Measurements from ENCODE around the gene PET117.
"Not testable (repeated sequence)": the region's sequence is repeated elsewhere in the genome, so short reads cannot be mapped to it uniquely, and the experiment has no call there.

Gene PET117

GRCh38 chr20:18164356-18164755 lies 26.7 kb downstream of the PET117 start:
- no peak for DNase-seq (ENCODE audit: low read depth in 3 of 3)

- no peak for DNase-seq (ENCODE audit: low read depth in 3 of 3)
Observed at GRCh38 chr20:18165553-18165952, 27.9 kb downstream of the PET117 start.

GRCh38 chr20:18166241-18166881 lies 28.7 kb downstream of the PET117 start:
- no peak for DNase-seq (ENCODE audit: low read depth in 3 of 3)

- no peak for DNase-seq (ENCODE audit: low read depth in 3 of 3)
Observed at GRCh38 chr20:18166950-18167349, 29.3 kb downstream of the PET117 start.

- no peak for DNase-seq (ENCODE audit: low read depth in 3 of 3)
Observed at GRCh38 chr20:18172379-18172778, 34.7 kb downstream of the PET117 start.

- no peak for DNase-seq (ENCODE audit: low read depth in 3 of 3)
Observed at GRCh38 chr20:18174906-18175683, 37.4 kb downstream of the PET117 start.

- no peak for DNase-seq (ENCODE audit: low read depth in 3 of 3)
Observed at GRCh38 chr20:18176318-18176785, 38.7 kb downstream of the PET117 start.

- DNase-seq (ENCODE audit: low read depth in 3 of 3), result not testable (repeated sequence)
Observed at GRCh38 chr20:18180366-18180765, 42.7 kb downstream of the PET117 start.

- DNase-seq (ENCODE audit: low read depth in 3 of 3), result no peak
Observed at GRCh38 chr20:18180815-18181214, 43.2 kb downstream of the PET117 start.

- DNase-seq (ENCODE audit: low read depth in 3 of 3), result no peak
Observed at GRCh38 chr20:18187020-18187419, 49.4 kb downstream of the PET117 start.

GRCh38 chr20:18188434-18188833 lies 50.8 kb downstream of the PET117 start:
- no peak for DNase-seq (ENCODE audit: low read depth in 3 of 3)

GRCh38 chr20:18190338-18191233 lies 52.9 kb downstream of the PET117 start:
- no peak for DNase-seq (ENCODE audit: low read depth in 3 of 3)

GRCh38 chr20:18191306-18191705 lies 53.6 kb downstream of the PET117 start:
- no peak for DNase-seq (ENCODE audit: low read depth in 3 of 3)
